GM13977 (cell line): ENCODE measurements around the gene CALHM2.

Source experiments
- DNase-seq: peaks from one replicate; pipeline ENCODE4 v3.0.0; 2012; ENCODE audit warnings: low spot score
- CTCF ChIP-seq: IDR thresholded peaks from 2 replicates; pipeline ENCODE4 v1.5.1; 2012; ENCODE audit warnings: mild to moderate bottlenecking, control low read depth; ENCODE audit not compliant: insufficient read depth; ENCODE audit errors: extremely low read depth, missing control alignments
- in situ Hi-C: fragments of 300-500 bp; cut with MboI; formaldehyde crosslinking; loops from one replicate; pipeline ENCODE4 v1.12.0; 2022; ENCODE audit warnings: low sequenced_read_pairs, low pct_unique_long_range_greater_than_20kb, mixed read lengths, inconsistent platforms; ENCODE audit not compliant: unreplicated experiment

Gene CALHM2

DNA sequence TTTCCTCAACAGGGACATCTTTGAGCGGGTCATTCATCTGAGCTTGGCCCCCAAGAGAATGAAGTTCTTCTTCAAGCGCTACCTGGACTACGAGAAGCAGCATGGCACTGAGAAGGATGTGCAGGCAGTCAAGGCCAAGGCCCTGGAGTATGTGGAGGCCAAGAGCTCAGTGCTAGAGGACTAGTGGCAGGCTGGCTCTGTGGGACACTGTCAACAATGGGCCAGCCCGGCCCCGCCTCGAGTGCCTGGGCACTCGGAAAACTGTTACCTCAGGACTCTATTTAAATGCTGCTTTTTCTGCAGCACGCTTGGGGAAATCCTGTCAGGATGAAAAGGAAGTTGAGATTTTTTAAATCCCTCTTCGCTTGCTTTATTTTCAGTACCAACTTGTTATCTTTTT, 6.8 kb downstream of the CALHM2 start:
- no peak for DNase-seq
- no peak for TF ChIP-seq CTCF
- in situ Hi-C loops, result no loop called here

GRCh38 chr10:103444478-103444877, 7.7 kb downstream of the CALHM2 start:
- in situ Hi-C loops, result no loop called here

GRCh38 chr10:103443475-103444185, 8.5 kb downstream of the CALHM2 start:
- TF ChIP-seq CTCF, result no peak
- DNase-seq, result no peak
- in situ Hi-C loops, result no loop called here

More at GRCh38 chr10:103444478-103444877, 7.7 kb downstream of the CALHM2 start:
- no peak for TF ChIP-seq CTCF
- no peak for DNase-seq

GRCh38 chr10:103442031-103442461, 10.1 kb downstream of the CALHM2 start:
- TF ChIP-seq CTCF, result no peak
- in situ Hi-C loops, result no loop called here
- DNase-seq, result no peak

- no peak for DNase-seq
- no peak for TF ChIP-seq CTCF
- in situ Hi-C loops, result no loop called here
Measured at GRCh38 chr10:103441611-103442010, 10.6 kb downstream of the CALHM2 start.

- no peak for TF ChIP-seq CTCF
- in situ Hi-C loops, result no loop called here
- DNase-seq, result no peak
Measured at GRCh38 chr10:103441206-103441605, 11.0 kb downstream of the CALHM2 start.
